Fibroblast of skin of back (primary cell): ENCODE data around the gene SOBP.

Source experiments
- DNase-seq: peaks from one replicate; pipeline ENCODE4 v3.0.0-alpha.2; 2013

SOBP gene

DNA sequence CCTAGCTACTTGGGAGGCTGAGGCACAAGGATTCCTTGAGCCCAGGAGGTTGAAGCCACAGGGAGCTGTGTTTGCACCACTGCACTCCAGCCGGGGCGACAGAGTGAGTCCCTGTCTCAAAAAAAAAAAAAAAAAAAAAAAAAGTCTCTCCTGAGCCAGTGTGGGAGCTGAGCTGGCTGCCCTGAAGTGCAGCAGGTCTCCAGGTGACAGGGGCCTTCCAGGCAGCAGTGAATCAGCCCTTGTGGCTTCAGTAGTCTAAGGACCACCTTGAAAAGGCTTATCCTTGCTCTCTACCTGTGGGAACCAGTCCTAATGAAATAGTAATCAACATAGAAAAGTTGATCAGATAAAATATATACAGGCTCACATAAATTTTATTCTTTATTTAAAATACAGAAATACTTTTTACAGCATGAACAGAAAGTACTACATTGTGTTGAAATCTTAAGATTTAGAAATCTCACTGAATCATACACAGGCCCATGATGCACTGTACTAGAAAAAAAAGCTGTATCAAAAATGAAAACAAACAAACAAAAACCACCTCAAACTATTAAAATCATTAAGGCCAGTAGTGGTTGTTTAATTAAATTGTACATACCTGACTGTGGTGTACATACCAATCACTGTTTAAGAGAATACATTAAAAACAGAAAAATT, 205.3 kb downstream of the SOBP start:
- DNase-seq, result no peak

DNA sequence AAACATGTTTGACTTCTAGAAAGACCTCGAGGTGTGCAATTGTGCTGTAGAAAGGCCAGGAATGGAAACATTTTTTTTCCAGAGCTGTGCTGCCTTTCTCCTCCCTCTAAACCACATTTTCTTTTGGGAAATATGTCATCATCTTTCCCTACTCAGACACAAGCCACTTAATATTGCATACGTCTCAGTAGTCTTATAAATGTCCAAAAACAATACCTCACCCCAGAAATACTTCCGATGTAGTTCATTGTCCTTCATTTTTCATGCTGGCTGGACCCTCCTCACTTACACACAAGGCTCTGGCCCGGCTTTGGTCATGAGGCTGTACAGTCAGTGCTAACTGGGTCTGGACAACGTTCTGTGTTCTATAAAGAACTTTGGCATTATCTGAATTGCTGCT, 207.8 kb downstream of the SOBP start:
- peak; percentile 65 for DNase-seq

DNA sequence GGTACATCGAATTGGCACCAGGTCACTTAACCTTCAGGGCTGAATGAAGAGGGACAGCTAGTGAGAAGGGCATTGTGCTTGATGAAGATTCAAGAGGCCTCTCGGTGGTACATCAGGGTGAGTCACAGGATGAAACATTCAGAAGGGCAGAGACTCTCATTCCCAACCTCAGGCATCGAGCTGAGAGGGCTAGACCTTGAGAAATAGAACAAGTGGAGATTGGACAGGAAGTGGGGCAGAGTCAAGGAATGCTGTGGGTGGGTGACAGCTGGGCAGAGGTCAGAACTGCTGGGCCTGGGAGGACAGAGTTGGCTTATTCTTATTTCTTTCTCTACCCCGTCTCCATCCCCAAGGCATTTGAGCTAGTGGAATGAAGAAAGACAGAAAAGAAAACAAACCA, 208.2 kb downstream of the SOBP start:
- DNase-seq, result peak; percentile 93

DNA sequence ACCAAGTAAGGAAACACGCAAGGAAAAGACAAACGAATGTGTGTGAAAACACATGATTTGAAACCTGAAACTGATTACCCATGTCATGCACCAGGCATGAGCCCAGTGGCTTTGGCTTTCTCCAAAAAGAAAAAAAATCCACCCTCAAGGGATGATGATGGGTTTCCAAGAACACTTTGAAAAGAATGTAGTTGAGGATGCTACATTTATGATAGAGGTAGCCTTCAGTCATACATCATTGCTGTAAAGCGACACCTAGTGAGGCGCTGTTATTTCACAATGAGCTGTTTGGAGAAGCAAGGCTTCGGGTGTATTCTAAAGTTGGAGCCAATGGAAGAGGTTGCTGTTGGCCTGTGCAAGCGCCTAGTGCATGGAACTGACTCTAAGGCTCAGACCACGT, 209.3 kb downstream of the SOBP start:
- peak; percentile 21 for DNase-seq

DNA sequence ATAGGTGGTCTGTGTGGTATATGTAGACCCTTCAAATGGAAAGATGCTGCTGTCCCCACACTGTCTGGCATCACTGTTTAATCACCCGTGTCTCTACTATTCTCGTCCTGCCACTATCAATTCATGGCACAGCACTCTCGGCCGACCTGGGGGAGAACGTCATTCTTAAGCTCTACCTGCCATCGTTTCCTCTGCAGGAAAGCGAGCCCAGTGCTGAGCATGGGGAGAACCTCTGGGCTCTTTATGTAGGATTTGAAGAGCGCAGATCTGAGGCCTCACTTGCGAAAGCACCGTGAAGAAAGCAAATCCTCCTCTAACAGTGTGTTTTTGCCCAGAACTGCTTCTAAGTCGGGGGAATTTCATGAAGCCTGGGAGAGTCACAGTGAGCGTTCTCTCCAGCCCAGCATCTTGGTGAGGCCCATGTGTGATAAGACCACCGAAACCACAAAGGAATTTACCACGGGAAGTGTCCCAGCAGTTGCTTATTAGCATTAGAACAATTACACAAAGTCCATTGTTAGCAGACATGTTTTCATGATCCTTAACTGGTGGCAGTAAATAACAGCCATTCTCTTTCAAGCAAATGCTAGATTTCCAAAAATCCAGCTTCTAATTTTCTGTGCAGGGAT, 209.9 kb downstream of the SOBP start:
- DNase-seq, result no peak

DNA sequence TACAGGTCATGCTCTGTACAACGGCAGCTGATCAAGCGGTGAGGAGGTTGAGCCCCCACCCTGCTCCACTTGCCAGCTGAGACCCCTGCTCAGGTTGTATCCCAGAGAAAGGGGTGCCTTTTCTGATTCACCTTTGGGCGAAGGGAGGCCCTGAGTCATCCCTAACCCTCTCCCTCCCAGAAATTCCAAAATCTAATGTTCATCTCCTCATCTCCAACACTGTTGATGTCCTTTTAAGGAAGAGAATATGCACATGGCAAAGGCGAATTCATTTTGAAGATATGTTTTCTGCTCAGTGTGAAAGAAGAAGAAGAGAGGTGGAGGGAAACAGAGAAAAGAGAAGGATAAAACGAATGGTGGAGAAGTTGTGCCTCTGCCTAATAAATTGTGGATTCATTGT, 213.7 kb downstream of the SOBP start:
- peak; percentile 52 for DNase-seq

DNA sequence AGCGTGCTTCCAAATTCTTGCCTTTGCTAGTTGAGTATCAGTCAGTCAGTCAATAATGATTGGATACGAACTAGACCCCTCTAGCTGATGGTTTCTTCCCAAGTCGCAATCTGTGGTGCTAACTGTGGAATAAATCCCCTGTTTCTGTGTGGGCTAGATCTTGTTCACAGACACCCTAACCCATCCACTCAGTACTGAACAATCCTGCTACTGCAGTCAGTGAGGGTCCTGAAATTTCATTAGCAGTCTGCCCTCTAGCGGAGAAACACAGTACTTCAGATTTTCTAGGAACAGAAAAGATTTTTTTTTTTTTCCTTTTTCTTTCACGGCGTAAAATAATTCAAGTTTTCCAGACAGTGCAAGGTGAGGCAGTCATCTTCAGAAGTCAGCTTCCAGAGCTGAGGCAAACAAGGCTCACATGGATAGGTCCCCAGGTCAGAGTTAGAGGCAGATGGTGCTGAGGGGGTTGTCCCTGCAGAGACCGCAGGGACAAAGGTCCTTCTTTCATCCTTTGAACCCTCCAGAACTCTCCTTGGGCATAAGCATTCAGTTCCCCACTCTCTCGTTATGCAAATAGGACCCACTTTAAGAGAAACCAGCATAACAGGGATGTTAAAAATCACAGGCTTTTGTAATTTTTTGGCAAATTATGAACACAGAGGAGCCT, 214.6 kb downstream of the SOBP start:
- DNase-seq, result peak; percentile 62

DNA sequence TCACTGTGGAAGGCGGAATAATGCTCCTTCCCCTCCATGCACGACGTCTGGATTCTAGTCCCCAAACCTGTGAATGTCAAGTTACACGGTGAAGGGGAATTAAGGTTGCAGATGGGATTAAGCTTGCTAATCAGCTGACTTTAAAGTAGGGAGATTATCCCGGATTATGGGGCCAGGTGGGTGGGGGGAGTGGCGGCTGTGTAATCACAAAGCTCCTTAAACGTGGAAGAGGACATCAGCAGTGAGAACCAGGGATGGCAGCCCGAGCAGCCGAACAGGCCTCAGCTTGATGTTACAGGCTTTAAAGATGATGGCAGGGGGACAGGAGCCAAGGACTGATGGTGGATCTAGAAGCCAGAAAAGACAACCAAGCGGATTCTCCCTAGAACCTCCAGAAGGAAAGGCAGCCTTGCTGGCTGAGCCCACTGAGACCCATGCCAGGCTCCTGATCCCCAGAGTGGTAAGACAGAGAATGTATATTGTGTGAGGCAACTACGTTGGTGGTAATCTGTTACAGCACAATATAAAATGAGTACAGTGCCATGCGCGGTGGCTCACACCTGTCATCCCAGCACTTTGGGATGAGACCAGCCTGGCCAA, 216.7 kb downstream of the SOBP start:
- DNase-seq, result no peak

DNA sequence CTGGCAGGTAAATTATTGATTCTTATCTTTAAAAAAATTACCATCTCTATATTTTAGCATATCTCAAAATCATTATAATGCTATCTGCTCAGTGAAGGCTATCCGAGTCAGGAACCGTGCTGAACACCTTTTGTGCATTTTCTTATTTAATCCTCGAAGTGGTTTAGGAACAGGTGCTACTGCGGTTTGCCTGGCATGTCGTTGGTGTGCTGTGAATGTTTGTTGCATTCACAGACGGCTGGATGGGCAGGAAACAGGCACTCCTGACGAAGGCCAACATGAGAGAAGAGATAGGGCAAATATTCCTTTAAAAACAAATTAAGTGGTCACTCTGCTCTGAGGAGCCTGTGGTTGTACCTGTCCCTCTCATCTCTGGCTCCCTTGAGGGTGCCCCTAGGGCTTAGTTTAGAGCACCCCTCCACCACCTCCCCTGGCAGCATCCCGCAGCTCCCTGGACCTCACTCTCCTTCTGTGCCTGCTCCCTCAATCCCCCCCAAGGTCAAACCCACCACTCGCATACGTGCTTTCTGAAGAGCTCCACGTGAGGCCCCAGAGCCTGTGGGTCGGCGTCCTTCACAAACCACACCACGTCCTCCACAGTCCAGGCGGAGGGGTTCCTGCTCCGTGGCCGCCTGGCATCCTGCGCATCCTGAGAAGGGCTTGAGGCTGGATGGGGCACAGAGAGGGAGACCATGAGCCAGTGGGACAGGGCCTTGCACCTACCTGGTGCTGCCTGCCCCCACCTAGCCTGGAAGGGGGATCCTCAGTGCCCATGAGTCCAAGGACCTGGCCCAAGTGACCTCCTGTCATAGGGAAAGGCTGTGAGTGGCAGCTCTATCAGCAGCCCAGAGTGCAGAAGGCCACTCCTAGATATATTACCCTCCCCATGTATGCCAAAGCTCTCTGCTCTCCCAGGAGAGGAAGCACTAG, 217.7 kb downstream of the SOBP start:
- no peak for DNase-seq

DNA sequence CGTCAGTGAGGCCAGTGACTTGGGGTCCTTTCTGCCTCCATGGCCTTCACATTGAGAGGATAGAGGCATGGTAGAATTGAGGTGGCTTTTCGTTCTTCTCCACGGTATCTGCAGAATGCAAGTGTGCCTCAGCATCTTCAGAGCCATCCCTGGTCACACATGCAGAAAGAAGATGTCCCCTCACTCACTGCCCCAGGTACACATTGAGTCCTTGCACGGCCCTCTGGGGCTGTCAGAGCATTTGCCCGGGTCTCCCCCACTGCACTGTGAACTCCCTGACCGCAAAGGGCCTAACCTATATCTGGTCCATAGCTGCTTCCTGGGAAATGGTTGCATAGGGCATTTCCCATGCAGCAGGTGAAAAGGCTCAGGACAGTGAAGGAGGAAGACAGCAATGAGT, 218.5 kb downstream of the SOBP start:
- no peak for DNase-seq

DNA sequence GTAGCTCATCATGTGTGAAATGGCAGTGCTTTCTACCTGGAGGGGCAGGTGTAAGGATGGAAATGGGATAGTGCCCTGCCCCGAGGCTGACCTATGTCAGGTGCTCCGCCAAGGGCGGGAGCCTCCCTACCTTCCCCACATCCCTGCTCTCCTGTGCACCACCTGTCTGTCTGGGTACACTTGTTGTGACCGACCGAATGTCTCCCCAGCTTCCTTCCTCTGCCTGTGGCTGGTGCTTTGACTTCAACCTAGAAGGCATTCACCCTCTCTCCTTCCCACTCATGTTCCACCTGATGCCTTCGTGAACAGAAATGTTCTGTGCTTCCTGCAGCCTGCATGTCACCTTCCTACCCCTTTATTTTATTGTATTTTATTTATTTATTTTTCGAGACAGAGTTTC, 219.4 kb downstream of the SOBP start:
- DNase-seq, result no peak
